NCI-H1092 treated with DMSO at 0.1 percent for 48 hours (cell line): ENCODE results near the gene EXOC6B.
"Not testable (repeated sequence)": the region's sequence is repeated elsewhere in the genome, so short reads cannot be mapped to it uniquely, and the experiment has no call there.

ENCODE experiments used
- DNase-seq: peaks from one replicate; lab custom pipeline; 2025; lab: John Stamatoyannopoulos, UW

EXOC6B gene

DNA sequence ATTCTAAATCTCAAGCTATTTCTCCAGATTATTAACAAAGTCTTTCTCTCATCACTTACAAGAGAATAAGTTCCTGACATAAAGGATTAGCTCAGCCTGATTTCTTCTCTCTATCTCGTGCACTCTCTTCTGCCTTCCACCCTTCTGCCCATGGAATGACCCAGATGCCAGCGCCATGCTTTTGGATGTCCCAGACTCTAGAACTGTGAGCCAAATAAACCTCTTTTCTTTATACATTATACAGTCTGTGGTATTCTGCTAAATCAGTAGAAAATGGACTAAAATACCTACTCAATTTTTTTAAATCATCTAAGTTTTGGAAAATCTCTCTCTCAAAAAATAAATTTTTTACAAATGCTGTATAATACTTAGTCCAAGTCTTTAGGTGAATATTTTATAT is 218.6 kb downstream of the EXOC6B start:
- DNase-seq, result no peak

DNA sequence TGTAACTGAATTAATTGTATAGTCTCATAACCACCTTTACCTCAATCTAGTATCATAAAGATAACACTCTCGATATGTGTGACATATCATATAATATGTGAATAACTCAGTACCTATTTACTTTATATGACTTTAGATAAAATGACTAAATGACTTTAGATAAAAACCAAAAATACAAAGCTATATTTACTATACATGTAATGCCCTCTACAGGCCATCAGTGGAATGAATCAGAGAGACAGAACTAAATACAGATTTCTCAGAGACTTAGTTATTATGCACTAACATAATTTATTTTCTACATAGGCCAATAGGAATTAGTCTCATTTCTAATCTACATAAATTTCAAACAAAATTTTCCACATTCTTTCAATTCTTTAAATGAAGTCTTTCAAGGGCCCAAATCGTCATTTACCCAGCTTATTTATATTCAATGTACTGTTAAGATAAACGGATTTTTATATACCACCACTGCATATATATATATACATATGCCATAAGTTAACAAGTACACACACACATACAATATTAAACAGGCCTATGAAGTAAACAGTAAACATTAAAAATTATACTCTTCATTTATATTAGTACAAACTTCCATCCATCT is 219.9 kb downstream of the EXOC6B start:
- DNase-seq, result no peak

DNA sequence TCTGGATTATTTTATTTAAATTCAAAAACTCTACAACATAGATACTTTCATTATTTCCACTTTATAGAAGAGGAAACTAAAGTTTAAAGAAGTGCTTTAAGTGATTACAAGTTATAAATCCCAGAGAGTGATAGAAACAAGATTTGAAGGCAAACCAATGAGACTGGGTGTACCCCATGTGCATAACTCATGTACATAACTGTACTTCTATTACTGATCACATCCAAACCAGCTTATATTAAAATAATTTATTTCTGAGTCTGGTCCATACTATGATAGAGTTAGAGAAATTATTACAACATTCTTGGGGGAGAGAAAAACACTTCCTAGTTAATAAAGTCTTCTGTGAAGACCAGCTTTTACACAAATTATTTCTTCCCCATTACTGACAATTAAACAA is 221.4 kb downstream of the EXOC6B start:
- no peak for DNase-seq

DNA sequence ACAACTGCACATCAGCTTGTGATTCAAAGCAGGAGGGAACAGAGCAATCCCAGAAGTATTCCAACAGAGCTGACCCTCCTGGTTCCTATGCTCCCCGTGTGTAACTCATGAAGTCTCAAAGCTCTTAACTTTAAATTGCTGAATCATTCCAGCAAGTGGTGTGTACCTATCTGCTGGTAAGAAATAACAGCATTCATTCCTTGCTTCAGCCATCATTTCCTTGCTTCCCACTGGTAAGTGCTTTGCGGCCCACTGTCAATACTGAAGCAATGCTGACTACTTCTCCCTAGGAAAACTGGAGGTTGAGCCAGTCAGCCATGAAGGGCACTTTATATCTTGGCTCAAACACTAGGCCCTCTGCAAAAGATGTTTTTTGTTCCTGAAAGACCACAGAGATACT is 222.4 kb downstream of the EXOC6B start:
- no peak for DNase-seq

DNA sequence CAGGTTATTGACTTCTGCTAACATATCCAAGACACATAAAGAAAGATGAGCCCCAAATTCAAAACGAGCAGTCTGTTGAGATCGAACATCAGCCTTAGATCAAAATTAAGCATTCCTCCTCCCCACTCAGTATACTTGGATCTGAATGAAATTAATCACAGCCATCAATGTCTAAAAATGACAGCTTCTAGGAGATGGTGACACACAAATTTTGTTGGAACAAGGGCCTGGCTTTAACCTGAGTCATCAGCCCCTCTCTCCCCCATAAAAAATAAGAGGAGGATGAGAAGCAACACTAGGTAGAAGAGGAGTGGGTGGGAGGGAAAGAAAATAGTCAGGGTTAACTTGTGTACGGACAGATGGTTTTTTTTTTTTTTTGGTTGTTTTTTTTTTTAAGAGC is 223.1 kb downstream of the EXOC6B start:
- no peak for DNase-seq

DNA sequence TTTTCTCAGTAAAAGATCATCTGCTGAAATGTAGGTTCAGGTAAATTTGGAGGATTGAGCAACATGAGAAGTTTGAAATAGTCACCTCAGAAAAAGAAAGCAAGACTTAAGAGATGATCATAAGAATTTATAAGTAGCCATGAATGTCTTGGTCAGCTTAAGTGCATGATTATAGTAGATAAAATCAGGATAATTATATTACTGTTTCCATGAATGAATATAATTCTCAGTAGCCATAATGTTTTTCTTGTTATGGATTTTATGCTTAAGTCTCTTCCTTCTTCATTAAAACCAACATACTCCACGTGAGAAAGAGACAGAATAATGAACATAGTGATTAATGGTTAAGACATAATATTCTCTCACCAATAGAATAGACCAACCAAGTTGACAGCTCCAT is 223.7 kb downstream of the EXOC6B start:
- no peak for DNase-seq

DNA sequence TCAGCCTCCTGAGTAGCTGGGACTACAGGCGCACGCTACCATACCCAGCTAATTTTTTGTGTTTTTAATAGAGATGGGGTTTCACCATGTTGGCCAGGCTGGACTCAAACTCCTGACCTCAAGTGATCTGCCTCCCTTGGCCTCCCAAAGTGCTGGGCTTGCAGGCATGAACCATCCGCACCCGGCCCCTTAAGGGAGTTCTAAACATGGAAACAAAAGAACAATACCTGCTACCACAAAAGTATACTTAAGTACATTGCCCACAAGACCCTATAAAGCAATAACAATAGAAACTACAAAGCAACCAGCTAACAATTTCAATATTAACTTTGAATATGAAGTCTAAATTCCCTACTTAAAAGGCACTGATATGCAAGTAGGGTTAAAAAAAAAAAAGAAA is 242.0 kb downstream of the EXOC6B start:
- not testable (repeated sequence) for DNase-seq

DNA sequence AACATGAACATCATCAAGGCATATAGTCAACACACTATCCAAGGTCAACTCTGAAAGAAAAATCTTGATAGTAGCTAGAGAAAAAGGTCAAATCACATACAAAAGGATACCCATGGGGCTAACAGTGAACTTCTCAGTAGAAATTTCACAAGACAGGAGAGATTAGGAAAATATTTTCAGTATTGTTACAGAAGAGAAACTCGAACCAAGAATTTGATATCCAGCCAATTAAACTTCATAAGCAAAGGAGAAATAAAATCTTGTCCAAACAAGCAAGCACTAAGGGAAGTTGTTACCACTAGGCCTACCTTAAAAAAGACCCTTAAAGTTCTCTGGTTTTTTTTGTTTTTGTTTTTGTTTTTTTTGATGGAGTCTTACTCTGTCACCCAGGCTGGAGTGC is 242.5 kb downstream of the EXOC6B start:
- no peak for DNase-seq

DNA sequence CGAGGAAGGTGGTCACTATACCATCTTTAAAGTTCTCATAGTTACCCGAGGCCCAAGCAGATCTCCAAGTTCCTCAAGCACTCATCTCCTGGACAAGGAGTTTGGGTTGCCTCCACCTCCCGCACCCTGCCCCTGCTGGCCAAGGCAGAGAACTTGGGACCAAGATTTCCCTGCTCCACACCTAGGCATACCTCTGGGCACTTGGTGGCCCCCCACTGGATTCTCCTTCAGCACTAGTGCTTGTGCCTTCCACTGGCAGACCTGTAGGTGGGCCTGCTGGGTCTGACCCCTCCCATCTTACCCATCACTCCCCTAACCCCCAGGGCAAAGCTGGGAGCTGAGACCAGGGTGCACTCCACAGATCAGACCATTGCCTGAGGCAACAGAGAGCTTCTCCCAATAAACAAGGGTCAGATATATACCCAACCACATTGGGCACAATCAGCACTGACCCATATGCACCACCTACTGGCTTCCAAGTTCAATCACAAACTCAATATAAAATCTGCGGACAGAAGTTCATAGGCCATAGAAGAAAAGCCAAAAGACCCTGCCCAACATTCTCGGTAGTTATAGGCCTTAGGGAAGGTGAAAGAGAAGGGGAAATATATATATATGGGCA is 244.2 kb downstream of the EXOC6B start:
- no peak for DNase-seq

DNA sequence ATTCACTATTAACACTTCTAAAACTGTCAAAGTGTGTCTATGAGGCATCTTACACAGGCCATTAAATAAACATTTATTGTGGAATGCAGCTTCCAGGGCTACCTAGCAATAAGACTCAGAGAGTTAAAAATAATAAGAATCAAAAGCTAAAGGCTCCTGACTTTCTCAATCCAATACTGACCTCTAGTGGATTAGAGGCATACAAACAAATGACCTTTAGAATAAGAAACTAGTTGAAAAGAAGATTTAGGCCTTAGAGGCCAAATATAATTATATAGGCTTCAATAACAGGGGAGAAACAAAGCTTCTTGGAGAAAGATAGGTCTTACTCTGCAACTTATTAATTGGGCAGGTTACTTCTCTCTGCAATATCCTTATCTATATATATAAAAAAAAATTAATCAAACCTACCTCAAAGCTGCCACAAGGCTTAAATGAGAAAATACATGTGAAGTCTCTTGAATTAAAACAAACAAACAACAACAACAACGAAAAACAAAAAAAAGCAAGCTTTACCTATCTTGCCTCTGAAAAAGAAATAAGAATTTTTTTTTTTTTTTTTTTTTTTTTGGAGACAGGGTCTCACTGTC is 246.1 kb downstream of the EXOC6B start:
- peak; percentile 51 for DNase-seq

DNA sequence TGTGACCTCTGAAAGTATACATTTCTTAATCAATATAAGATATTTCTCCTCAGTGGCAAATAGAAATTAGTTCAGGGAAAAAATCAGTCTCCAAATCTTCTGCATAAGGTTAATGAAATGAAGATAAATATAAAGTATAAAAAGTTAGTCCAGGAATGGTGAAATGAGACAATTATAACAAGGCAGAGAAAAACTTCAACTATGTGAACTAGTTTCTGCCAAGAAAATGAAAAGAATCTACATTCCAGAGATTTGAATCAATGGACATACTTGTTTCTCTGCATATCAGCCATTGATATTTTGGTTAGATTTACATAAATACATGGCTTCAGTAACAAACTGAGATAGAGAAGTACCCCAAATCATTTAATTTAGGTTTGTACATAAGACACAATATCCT is 249.0 kb downstream of the EXOC6B start:
- no peak for DNase-seq

DNA sequence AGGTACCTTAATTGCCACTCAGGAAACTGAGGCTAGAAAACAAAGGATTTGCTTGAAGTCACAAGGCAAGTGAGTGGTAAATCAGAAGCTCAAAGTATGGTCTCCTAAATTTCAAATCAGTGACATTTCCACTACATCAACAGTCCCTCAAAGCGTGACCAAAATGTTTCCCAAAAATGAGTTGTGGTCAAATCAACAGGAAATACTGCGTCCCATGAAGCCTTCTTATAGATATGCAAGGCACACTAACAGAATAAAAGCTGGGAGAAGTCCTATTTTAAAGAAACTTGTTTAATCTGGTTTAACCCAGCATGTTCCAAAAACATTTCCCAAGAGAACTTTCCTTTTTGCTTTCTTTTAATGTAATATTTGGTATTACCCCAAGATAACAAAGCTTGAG is 249.4 kb downstream of the EXOC6B start:
- DNase-seq, result no peak

DNA sequence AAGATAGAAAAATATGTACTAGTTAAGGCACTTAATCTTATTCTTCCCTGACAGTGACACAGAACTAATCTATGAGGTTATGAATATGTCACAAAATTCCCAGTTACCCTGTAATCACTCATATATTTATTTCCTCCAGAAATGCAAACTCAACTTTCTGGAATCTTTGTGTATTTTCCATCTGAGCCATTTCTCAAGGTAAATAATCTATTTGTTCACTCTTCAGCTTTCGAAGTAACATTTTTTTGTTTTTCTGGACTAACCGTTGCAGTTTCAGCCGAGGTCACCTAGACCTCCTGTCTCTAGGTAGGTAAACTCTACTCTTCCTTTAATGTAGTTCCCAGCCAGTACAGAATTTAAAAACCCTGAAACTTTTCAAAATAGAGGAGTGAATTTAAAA is 250.9 kb downstream of the EXOC6B start:
- DNase-seq, result no peak

DNA sequence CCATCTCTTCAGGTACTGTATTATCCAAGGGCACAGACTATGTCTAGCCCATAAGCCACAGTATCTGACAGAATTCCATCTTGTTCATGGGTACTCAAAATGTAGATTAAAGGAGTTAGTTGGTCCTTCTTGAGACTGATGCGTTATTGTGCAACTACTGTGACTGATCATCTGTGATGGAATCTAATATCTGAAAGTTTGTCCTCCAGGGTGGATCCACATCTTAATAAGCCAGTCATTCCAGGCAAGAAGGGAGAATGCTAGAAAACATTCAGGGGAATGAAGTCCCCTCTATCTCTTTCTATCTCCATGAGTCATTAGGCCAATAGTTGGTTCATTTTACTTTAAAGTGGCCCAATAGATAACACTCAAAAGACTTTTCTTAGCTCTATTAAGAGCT is 252.6 kb downstream of the EXOC6B start:
- no peak for DNase-seq

DNA sequence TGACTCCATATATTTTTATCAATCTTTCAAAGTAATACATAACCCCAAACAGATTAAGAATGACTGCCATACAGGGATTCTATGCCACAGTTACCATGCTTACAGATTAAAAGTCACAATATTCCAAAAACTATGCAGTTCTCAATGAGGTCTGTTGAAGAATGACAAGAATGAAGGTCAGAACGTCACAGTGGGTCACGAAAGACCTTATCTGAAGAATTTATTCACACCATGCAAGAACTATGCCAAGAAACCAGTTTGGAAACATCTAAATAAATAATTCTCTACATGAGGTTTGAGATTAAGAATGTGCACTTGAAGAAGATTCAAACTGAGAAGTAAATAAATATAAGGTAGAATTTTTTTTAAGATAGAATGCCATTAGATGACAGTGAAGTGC is 253.3 kb downstream of the EXOC6B start:
- no peak for DNase-seq

DNA sequence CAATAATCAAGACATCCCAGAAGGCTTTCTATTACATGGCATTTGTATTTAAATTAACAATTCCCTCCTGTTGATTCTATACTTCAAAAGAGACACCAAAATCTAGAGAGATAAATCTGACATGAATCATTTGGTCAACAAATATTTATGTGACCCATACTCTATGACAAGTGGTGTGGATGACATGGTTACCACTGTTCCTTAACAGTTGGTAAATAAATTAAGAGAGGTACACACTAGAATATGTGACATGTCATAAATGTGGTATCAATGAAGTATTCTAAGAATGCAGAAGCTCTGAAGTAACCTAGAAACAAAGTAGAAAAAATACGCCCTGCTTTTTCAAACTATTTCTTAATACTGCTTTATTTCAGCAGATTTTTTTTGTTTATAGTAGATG is 255.4 kb downstream of the EXOC6B start:
- no peak for DNase-seq

DNA sequence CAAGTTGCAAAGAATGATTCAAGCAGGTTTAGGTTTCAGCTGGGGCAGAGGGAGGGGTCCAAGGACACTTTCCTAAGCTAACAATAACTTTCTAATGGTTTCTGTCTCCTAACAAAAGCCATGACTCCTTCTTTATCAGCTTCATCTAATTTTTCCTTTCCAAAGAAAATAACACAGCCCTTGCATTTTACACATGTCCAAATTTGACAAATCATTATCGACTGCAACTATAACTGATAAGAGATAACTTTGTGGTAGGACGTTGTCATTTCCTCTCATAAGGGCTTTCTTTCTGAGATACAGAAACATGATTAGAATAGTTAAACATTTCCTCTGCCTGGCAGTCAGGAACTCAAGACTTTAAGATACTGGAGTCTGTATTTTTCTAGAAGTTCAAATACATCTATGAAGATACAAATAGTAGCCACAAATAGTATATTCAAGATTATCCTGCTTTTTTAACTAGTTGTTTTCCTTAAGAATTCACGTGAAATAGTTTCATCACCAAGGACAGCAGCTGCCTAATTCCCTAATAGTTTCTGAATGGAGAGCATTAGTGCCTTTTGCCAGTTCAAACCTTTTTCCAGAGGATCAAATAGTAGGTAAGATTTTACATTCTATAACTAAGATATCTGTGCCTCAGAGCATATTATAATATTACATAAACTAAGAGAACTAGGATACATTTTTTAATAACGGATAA is 263.2 kb downstream of the EXOC6B start:
- no peak for DNase-seq

DNA sequence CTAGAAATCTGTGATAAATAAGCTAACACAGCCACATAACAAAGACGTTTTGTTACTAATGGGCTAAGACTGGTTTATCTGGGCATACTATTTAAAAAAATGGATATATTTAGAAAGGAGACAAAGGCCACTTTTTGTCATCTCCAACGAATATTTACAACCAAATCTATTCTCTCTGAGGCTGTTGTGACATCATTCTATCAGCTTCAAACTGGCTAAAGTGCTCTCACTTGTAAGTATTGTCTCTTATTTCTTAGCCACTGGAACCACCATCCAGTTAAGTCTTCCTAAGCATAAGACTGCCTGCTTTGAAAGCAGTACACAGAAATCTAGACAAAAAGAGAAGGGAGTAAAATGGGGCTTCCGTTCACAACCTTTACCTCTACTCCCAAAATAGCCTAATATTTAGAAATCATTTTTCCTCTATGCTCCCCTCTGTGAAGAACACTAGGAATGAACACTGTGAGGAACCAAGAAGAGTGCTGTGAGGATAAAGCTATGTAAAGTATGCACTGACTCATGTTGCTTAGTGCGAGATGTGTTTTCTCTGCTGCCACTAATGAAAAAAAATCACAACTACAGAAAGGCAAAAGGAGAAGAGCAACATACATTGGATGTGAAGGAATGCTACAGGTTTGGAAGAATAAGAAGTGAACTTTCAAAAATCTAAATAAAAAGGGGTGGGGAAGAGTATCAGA is 264.1 kb downstream of the EXOC6B start:
- no peak for DNase-seq

DNA sequence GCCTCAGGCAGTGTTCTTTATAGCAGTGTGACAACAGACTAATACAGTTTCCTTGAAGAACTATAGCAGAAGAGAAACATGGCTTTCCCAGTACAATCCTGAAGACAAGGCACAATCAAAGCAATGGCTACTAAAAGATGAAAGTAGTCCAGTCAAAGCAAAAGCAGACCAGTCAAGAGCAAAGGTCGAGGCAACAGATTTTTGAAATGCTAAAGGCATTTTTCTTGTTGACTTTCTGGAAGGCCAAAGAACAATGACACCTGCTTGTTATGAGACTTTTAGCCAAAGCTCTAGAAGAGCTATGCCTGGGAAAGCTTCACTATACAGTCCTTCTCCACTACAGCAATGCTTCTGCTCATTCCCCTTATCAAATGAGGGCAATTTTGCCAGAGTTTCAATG is 269.9 kb downstream of the EXOC6B start:
- no peak for DNase-seq

DNA sequence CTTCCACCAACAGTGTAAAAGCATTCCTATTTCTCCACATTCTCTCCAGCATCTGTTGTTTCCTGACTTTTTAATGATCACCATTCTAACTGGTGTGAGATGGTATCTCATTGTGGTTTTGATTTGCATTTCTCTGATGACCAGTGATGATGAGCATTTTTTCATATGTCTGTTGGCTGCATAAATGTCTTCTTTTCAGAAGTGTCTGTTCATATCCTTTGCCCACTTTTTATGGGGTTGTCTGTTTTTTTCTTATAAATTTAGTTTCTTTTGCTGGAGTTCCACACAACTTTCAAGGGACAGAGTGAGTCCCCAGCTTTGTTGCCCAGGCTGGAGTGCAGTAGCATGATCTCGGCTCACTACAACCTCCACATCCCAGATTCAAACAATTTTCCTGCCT is 270.5 kb downstream of the EXOC6B start:
- DNase-seq, result not testable (repeated sequence)

DNA sequence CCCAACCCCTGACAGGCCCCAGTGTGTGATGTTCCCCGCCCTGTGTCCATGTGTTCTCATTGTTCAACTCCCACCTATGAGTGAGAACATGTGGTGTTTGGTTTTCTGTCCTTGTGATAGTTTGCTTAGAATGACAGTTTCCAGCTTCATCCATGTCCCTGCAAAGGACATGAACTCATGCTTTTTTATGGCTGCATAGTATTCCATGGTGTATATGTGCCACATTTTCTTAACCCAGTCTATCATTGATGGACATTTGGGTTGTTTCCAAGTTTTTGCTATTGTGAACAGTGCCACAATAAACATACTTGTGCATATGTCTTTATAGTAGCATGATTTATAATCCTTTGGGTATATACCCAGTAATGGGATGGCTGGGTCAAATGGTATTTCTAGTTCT is 270.9 kb downstream of the EXOC6B start:
- not testable (repeated sequence) for DNase-seq

DNA sequence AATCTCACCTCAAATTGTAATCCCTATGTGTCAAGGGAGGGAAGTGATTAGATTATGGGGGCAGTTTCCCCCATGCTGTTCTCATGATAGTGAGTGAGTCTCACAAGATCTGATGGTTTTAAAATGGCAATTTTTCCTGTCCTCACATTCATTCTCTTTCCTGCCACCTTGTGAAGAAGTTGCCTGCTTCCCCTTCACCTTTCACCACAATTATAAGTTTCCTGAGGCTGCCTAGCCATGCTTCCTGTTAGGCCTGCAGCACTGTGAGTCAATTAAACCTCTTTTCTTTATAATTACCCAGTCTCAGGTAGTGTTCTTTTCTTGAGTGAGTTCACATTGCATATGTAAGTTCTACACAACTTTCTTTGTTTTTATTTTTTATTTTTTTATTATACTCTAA is 271.5 kb downstream of the EXOC6B start:
- no peak for DNase-seq
